Stimulated activated CD4-positive, alpha-beta T cell treated with anti-CD3 and anti-CD28 coated beads, Interleukin-1b, Interleukin-23, amount 100 ng/mL, for 24 hours (primary cell): ENCODE results near the gene SEC24C.

ENCODE experiments used
- DNase-seq, 4 experiments: peaks; one replicate each; pipeline ENCODE4 v3.0.0-alpha.2; 2020; ENCODE audit warnings: low read depth in 4 of 4, low spot score in 1 of 4

SEC24C gene

GRCh38 chr10:73809061-73809818 is 65.1 kb downstream of the SEC24C start:
- no peak for DNase-seq

- no peak for DNase-seq
Measured at GRCh38 chr10:73810358-73810734, 66.2 kb downstream of the SEC24C start.

GRCh38 chr10:73810735-73811465 is 66.7 kb downstream of the SEC24C start:
- DNase-seq, result peak; percentile 13 to 41 (median 26)

DNA sequence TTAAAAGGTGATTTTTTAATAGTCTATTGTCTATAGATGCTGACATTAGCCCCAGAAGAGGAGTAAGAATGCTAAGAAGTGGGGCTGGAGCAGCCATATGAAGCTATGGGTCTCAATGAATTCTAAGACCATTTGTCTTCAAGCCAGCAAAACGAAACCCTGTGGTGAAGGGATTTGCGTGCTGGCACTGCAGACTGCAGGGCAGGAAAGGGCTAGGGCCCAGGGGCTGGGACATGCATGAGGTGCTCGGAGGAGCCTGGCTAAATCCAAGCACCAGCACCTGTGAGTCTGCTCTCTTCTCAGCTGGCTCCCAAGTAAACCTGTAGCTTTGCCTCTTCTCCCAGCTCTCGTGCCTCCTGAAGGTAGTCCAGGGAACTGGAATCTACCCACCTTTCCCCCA is 68.5 kb downstream of the SEC24C start:
- DNase-seq, result no peak

- DNase-seq, result no peak
Measured at GRCh38 chr10:73813333-73813732, 69.2 kb downstream of the SEC24C start.

- no peak for DNase-seq
Measured at GRCh38 chr10:73814276-73814895, 70.2 kb downstream of the SEC24C start.

GRCh38 chr10:73814896-73815718 is 70.9 kb downstream of the SEC24C start:
- no peak for DNase-seq

GRCh38 chr10:73815719-73816030 is 71.5 kb downstream of the SEC24C start:
- DNase-seq, result no peak

GRCh38 chr10:73816917-73817729 is 73.0 kb downstream of the SEC24C start:
- no peak for DNase-seq

DNA sequence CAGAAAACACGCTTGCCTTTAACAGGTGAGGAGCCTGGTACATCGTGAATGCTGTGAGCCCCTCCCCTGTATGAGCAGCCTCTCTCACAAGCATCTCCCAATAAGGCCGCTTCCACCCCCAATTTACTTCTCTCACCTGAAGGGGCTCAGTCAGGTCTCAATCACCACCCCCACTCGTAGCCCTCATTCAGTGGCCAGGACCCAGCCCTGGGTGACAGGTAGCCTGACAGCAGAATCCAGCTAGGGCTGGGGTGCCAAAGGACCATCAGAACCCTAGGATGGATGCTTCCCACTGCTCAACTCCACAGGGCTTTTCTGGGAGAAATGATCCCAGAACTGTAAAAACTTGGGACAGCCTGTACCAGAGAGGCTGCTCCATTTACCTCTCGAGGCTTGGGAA is 73.7 kb downstream of the SEC24C start:
- DNase-seq, result no peak

GRCh38 chr10:73818402-73818801 is 74.2 kb downstream of the SEC24C start:
- no peak for DNase-seq

DNA sequence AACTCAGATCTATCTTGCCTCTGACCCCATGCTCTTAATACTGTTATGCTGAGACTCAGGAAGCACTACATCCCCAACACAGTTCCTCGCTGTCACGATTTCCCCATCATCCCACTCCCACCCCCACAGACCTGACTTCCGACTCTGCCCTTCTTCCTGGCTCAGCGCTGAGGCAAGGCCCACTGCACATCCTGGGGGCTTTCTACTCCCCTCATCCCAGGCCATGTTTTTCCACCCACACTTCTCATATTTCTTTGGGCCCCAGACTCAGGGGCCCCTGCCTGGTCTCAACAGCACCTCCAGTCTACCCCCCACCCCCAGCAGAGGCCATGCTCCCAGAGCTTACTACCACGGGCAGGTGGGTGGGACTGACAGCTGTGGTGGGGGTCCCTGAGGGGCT is 74.9 kb downstream of the SEC24C start:
- DNase-seq, result no peak

DNA sequence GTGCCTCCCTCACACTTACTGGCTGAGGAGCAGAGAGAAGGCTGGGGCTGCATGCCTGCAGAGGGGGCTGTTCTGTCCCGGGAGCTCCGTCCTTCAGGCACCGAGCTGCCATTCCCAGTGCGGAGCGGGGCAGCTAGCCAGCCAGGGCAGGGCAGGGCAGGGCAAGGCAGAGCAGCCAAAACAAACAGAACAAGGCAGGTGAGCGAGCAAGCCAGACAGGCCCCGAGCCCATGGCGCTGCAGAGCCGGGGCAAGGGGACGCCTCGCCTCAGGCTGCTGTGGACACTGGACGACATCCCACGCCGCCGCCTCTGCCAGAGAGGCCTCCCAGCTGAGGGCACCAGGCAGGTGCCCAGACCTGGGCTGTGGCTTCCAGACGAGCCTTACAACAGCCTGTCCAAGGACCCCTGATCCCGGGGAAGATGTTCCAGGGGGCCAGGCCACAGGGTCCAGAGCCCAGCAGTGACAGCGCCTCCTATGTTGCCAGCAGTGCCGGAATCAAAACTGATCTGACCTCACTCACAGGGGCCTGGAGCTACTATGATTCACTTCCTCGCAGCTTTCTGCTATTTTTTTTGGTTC is 75.4 kb downstream of the SEC24C start:
- DNase-seq, result no peak
